ENCODE measurements around the gene PPARG. TPM values are rescaled to one million over a fixed set of nuclear protein-coding genes. Genes with fewer than 3 reads are reported as not detected.
A peak's percentile ranks its signal among the peaks of the same experiment; 100 is the strongest.

The PPARG gene
- total RNA-seq, 1 experiment from 2014 or later, result 2.6 TPM

DNA sequence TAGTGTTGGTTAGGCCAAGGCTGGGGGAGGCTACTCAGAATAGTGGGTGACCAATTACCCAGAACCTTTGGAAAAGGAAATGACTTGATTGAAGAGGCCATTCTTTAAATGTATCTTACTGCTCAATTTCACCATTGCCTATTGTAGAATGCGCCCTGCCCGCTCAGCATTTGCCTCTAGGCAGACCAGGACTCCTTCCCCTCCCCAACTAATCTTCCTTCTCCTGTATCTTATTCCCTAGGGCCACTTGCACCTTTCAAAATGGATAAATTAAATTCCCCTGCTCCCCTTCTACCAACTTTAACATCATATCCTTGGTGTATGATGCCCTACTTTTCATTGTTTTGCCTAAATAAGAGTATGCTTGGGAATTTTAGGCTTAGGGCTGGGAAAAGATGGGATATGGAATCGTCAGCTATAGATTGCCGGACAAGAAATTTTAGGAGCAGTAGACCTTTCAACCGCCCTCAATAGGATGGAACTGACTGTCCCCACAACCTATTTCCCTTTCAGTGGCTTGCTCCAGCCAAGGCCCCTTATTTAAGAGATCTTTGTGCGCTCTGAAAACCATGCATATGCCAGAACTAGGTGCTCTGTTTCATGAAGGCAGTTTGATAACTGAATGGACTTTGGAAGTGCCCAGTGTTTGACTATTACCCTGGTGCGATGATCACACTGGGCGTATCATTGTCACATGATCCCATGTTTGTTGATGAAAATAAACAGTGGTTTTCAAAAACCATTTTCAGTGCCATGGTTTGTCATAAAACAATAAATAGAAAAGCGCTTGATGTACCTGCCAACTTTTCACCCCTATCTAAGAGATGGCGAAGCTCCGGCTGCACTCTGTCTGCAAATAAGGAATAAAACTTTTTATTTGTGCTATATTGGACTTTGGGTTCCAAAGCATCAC lies 121.1 kb downstream of the PPARG start:
- no peak for DNase-seq (ENCODE audit: low read depth)

DNA sequence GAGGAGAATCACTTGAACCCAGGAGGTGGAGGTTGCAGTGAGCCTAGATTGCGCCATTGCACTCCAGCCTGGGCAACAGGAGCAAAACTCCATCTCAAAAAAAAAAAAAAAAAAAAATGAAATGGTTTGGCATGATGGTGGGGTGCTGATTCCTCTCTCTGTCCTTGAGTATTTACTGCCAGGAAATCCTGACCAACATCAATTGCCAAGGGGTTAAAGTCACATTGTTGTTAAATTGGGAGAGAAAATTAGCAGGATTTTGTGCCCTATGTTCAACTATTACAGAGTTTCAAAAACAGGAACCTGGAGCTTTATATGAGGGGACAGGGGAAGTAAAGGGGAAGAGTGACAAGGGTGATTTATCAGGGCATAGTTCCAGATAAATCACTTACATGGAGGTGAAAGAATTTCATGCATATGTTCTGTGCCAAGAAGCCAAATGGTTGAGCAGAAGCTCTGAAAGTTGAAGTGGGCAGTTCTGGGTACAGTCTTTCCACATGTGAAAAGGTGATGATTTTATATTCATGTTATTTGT lies 124.9 kb downstream of the PPARG start:
- no peak for DNase-seq (ENCODE audit: low read depth)

DNA sequence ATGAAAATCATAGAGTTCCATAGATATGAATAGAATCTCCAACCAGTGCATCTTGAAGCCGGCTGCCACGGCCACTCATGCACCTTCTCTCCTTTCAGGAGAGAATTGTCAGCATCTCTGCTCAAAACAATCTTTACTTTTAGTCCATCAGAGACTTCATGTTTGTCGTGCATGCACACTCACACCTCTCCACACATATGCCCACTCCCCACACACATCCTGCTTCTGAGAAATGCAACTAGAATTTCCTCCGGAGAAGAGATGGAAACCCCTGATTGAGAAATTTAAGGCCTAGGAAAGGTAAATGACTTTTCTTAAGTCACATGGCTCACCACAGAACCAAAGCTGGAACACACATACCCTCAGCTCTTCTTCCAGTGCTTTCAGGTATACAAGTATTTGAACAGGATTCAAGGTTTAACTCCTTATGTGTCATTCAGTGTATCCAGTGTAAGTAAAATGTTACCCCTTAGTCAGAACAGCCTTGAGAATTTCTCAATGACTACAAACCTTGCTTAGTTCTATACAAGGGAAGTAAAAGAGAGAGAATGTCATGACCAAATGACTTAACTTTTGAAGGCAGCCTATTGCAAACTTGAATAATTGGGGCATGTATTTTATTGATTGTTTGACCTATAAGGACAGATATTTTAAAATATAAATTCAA lies 126.3 kb downstream of the PPARG start:
- DNase-seq (ENCODE audit: low read depth), result no peak

DNA sequence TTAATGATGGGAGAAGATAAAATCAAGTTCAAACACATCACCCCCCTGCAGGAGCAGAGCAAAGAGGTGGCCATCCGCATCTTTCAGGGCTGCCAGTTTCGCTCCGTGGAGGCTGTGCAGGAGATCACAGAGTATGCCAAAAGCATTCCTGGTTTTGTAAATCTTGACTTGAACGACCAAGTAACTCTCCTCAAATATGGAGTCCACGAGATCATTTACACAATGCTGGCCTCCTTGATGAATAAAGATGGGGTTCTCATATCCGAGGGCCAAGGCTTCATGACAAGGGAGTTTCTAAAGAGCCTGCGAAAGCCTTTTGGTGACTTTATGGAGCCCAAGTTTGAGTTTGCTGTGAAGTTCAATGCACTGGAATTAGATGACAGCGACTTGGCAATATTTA lies 127.9 kb downstream of the PPARG start:
- DNase-seq (ENCODE audit: low read depth), result no peak

DNA sequence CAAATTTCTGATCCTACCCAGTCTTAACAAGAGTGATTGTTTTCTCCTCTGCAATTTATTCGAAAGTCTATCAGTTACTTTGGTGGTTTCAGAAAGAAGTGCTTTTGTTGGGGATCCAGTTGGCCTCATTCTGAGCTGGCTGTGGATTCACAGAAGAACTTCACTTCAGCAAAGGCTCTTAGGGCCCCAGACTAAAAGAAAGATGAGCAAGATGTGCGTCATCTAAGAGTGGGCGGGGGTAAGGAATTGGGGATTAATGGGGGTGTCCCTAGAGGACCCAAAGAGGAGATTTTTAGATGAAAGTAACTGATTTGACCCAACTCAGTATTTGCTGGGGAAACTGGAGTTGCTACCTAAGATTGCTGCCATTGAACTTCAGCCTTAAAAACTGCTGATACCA lies 131.5 kb downstream of the PPARG start:
- DNase-seq (ENCODE audit: low read depth), result no peak

DNA sequence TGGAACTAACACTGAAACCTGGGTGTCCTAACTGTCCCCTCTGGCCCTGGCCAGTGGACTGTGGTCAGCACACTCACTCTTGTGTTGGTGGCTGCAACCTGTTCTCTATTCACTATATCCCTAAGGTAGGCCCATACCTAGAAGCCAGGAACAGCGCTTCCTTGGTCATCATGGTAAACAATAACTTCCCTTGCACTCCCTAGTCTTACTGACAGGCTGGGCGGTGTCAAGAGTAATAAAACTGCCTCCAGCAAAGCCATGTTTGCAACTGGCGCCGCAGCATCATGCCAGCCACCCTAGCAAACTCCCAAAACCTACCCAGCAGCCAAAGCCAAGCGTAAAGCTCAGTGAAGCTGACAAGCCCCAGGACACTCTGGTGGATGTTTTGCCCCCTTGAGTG lies 132.3 kb downstream of the PPARG start:
- no peak for DNase-seq (ENCODE audit: low read depth)

DNA sequence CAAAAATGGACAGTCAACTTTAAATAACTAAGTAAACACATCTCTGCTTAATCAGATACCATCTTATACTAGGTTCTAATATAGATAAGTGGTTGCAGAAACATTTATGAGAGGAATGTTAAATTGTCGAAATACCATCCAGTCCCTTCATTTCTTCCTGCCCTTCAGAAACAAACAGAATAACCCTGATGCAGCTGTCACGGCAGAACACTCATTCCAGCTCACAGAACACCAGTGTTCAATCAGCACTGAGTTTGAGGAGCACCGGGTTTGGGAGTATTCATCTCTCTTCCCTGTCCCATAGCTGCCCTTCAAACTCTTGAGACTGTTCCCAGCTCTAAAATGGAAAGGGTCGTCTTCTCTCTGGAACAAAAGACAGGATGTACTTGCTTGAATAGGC lies 134.3 kb downstream of the PPARG start:
- no peak for DNase-seq (ENCODE audit: low read depth)

DNA sequence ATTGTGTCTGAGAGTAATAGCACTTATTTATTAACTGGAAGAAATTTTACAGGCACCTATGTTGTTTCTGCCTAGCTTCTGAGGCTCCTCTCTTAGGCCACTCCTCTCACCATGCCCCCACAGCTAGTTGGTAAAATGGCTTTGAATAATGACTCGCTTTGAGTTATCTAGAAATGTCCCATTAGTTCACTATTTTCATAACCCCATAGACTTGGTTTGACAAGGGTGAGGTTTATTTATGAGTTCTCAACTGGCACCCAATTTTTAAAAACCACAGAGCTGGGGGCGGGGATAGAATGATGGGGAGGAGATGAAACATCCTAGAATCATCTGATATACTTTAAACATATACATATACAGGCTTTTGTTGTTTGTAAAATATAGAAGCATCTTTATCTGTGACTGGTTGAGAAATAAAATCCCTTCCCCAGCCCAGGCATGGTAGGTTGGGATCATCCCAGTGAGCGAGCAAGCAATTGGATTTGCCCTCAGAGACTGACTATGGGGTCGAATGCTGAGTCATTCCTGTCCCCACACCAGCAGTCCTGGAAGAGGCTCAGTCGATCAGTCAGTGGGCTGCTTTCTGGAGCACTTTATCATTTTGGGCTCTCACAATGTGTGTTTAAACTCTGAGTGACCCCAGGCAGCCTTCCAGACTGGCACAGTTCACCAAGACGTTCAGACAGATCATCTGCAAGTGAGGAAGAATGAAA lies 135.2 kb downstream of the PPARG start:
- peak; percentile 51 for DNase-seq (ENCODE audit: low read depth)

DNA sequence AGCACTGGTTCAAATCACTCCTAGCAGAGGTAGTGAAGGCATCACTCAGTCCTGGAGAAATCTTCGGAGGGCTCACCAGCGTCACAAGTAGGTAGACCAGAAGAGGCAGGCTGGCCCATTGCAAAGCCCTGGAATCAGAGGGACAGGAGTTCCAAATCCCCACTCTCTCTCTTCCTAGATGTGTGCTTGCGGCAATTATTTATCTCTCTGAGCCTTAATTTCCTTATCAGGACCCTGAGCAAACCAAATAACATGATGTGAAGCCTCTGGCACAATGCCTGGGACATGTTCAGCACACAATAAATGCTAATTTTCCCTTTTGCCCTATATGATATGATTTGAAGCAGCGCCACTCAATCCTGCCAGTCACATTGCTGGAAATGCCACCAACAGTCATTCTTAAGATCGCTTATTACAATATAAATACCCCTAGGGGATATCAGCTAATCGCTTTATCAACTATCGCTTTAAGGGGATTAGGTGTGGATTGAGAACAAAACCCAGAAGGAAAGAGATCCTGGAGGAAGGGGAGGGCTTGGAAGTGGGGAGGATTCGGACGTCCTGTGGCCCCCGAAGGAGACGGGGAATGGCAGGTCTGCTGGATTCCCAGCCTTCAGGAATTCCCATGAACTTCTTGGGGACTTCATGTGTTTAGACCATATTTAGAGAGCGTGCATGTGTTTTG lies 135.9 kb downstream of the PPARG start:
- no peak for DNase-seq (ENCODE audit: low read depth)

DNA sequence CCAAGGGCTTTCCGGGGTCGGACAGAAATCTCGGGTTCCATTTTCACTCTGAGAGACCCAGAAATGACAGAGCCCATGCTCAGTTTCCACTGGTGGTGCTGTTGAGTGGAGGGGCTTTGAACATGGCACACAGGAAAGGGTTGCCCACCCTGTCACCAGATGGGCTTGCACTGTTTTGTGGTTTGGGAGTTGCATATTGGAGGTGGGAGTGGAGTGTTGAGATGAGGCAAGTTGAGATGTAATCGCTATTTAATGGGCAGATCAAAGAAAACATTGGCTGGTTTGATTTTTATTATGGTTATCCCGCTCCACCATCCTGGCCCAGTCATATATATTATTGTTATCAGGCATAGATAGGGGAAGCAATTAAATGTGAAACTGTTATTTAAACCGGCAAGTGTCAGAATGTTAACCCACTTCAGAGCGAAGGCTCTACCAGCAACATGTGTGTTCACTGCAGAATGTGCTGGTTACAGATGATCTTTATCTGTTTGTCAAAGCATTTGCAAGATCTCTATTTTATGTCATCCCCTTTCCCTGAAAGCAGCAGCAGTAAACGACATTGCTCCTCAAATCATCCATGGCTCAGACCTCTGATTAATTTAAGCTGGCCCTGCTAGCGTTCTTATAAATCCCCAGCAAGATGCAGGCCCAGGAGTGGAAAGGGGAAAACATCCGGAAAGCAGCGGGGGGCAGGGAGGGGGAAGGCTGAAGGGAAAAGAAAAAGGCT lies 137.1 kb downstream of the PPARG start:
- DNase-seq (ENCODE audit: low read depth), result no peak

DNA sequence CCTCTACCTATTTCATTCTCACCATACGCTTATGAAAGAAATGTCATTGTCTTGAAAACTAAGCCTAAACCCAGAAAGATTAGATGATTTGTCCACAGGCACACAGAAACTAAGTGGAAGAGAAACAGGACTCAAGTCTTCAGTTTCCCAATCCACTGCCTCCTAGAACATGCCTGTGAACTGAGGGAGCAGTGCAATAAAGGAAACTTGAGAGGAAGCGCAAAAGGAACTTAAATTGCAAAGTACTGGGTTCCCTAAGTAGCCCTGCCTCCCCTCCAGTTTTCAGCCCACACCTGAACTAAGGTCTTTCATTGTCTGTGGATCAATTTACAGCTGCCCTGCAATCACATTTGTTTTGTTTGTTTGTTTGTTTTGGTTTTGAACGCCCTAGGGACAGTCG lies 138.7 kb downstream of the PPARG start:
- no peak for DNase-seq (ENCODE audit: low read depth)

DNA sequence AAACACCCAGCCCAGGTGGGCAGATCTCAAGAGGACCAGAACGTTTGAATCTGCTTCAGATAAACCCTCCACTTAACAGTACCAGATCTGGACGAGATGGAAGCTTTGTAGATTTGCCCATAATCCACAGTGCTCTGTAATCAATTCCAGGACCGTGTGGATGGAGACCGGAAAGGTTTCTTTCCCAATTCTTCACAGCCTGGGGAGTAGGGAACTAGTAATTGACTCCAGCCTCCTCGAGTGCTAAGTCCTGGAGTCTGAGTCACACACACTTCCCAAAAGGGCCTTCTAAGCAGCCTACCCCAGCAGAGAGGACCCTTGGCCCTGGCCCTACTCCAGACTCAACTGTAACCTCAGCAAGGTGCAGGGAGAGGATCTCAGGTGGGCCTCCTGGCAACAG lies 139.3 kb downstream of the PPARG start:
- DNase-seq (ENCODE audit: low read depth), result no peak

DNA sequence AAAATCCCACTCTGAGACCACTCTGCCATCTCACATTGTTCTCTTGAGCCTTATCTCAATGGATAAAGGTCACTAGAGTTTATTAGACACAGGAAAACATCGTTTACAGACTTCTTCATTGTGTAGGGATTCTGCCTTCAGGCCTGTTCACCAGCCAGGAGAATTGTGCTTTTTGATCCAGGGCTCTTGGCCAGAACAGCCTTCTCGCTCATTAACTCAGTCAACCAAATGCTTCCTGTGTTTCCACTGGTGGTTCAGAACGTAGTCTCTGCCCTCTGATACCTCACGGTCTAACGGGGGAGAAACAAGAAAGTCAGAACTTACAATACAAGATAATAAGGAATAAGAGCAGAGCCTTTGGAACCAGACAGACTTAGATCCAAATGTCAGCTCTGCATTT lies 141.2 kb downstream of the PPARG start:
- DNase-seq (ENCODE audit: low read depth), result no peak

DNA sequence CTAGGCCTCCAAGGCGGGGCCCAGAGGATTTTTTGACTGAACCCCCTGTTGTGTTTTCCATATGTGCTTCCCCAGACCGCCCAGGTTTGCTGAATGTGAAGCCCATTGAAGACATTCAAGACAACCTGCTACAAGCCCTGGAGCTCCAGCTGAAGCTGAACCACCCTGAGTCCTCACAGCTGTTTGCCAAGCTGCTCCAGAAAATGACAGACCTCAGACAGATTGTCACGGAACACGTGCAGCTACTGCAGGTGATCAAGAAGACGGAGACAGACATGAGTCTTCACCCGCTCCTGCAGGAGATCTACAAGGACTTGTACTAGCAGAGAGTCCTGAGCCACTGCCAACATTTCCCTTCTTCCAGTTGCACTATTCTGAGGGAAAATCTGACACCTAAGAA lies 145.0 kb downstream of the PPARG start:
- DNase-seq (ENCODE audit: low read depth), result no peak

DNA sequence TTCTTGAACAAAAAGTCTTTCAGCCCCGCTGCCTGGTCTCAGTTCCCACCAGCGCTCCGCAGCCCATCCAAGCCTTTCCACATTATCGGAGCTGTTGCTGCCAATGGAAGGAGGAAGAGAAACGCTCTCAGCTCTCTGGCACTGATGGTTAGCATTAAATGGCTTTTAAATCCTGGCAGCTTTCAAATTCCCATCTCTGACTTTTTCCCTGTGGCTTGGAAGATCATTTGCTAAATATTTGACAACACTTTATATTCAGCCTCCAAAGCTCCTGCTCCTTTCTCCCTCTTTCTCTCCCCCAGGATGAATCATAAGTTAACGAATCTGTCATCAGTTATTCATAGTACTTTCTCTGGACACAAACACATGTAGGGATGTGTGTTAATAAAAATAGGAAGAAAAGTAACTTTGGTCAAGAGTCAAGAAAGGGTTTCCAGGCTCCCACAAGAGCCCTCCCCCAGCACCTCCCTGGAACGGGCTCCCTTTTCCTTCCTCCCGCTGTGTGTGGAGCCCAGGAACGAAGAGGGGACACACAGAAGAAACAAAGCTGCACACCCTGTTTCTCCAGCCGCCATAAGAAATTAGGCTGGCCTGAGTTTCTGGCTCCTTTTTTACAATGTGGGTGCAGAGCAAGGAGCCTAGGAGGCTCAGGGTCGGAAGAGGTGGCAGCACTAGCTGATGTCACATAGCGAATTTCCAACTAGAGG lies 147.8 kb downstream of the PPARG start:
- DNase-seq (ENCODE audit: low read depth), result peak; percentile 39

DNA sequence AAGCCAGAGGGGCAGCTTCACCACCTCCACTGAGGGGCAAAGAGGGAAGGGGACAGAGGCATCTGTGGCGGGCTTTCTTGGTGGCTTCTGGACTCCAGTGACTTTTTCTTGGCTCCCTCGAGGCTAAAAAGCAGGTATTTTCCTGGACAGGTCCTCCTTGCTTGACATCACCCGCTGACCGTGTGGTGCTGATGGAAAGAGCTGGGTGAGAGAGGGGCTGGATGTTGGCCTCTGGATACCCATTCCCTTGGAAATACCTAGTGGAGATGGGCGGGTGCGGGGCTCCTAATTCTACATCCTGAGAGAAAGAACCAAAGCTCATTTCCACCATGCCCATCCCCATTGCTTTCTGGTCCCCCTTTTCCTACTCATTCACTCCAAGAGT lies 148.3 kb downstream of the PPARG start:
- no peak for DNase-seq (ENCODE audit: low read depth)

DNA sequence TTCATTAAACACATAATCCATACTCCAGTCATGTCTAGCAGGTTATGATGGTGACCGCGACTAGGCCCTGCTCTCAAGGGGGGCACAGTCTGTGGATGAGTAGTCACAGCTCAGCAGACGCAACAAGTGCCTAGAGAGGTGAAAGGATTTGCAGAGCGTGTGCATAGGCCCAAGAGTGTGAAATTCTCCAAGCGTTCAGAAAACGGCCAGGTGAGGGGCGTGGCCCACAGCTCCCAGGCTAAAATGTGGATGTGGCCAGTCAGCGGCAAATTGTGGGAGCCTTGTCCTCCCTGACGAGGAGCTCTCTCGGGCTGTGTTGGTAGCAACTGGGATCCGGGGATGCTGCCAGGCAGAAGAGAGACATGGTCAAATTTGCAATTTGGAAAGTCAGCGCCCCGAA lies 149.0 kb downstream of the PPARG start:
- no peak for DNase-seq (ENCODE audit: low read depth)

DNA sequence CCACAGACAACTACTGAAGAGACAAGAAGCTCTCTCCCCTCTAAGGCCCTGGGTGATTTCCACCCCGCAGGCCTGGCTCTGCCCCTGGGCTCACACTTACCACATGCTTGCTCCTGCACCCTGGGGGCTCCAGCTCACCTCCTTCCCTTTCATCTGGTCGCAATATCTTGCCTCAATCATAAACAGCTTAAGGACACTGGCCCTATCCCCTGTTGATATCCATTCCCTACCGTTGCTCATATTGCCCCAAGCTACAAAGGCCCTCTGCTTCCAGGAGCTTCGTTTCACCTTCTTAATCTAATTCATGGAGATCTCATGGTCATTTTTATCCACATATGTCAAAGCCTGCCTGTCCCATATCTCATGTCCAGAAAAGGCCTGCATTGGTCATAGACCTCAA lies 149.4 kb downstream of the PPARG start:
- no peak for DNase-seq (ENCODE audit: low read depth)

DNA sequence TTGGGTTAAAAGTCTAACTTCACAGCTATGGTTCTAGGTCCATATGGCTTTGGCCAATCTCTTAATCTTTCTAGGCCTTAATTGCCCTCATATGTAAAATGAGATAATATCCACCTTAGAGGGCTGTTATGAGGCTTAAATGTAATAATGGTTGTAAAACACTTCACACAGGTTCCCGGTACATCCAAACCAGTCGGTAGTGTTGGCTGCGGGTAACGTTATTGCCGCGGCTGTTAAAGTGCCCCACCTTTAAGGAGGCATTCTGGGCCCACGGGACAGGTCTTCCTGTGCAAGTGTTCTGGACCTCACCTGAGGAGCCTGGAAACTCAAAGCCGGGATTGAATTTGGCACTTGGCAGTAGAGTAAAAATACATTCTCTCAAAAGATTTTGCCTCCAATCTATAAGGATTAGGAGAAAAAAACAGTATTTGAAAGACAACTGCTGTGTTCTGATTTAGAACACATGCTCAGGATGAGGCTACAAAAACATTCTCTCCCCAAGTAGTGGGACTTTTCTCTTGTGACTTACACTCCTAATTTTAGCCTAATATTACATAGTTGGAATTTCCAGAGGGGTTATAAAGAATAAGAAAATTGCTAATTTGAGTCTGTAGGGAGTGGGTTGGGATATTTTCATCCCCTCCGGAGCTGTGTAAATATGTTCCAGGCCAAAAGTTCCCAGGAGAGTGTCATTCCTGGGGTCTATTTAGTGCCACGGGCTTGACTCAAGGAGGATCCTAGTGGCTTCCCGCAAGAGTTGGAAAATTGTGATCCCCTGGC lies 150.5 kb downstream of the PPARG start:
- no peak for DNase-seq (ENCODE audit: low read depth)
